Measurements from ENCODE around the gene FBXL3.

The FBXL3 gene

GRCh38 chr13:76974618-76974975, 52.4 kb downstream of the FBXL3 start:
- DNase-seq, result no peak
- no peaks in the 10 kb centered on the region for H3K9me3 ChIP-seq
- peaks cover 4% of the 10 kb centered on the region; the same call in 1 of the 2 replicates for H3K4me1 ChIP-seq
- no peaks in the 10 kb centered on the region for H3K27me3 ChIP-seq
- TF ChIP-seq, protein P1, sequence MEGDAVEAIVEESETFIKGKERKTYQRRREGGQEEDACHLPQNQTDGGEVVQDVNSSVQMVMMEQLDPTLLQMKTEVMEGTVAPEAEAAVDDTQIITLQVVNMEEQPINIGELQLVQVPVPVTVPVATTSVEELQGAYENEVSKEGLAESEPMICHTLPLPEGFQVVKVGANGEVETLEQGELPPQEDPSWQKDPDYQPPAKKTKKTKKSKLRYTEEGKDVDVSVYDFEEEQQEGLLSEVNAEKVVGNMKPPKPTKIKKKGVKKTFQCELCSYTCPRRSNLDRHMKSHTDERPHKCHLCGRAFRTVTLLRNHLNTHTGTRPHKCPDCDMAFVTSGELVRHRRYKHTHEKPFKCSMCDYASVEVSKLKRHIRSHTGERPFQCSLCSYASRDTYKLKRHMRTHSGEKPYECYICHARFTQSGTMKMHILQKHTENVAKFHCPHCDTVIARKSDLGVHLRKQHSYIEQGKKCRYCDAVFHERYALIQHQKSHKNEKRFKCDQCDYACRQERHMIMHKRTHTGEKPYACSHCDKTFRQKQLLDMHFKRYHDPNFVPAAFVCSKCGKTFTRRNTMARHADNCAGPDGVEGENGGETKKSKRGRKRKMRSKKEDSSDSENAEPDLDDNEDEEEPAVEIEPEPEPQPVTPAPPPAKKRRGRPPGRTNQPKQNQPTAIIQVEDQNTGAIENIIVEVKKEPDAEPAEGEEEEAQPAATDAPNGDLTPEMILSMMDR (IDR thresholded peaks at IDR 0.05; ENCODE audit: low read depth, low read length), result no peak
- H3K36me3 ChIP-seq, result no peaks in the 10 kb centered on the region
- no peak overlapping the region for H3K4me3 ChIP-seq (ENCODE audit: low read depth, low read length)

- peaks cover 4% of the 10 kb centered on the region; the same call in 1 of the 2 replicates for H3K4me1 ChIP-seq
- no peak for DNase-seq
- no peaks in the 10 kb centered on the region for H3K27me3 ChIP-seq
- no peaks in the 10 kb centered on the region for H3K9me3 ChIP-seq
- TF ChIP-seq, protein P1 (IDR thresholded peaks at IDR 0.05; ENCODE audit: low read depth, low read length), result no peak
- no peaks in the 10 kb centered on the region for H3K36me3 ChIP-seq
- no peak overlapping the region for H3K4me3 ChIP-seq (ENCODE audit: low read depth, low read length)
Measured at GRCh38 chr13:76973920-76974617, 52.9 kb downstream of the FBXL3 start.

- DNase-seq, result no peak
- peaks cover 4% of the 10 kb centered on the region; the same call in 1 of the 2 replicates for H3K4me1 ChIP-seq
- TF ChIP-seq, protein P1 (IDR thresholded peaks at IDR 0.05; ENCODE audit: low read depth, low read length), result no peak
- no peaks in the 10 kb centered on the region for H3K36me3 ChIP-seq
- H3K27me3 ChIP-seq, result no peaks in the 10 kb centered on the region
- H3K4me3 ChIP-seq (ENCODE audit: low read depth, low read length), result no peak overlapping the region
- no peaks in the 10 kb centered on the region for H3K9me3 ChIP-seq
Measured at GRCh38 chr13:76971851-76972829, 54.8 kb downstream of the FBXL3 start.

GRCh38 chr13:76971215-76971614, 55.7 kb downstream of the FBXL3 start:
- TF ChIP-seq, protein P1 (IDR thresholded peaks at IDR 0.05; ENCODE audit: low read depth, low read length), result no peak
- Histone ChIP-seq H3K36me3 (no peaks in the 10 kb centered on the region), H3K9me3 (no peaks in the 10 kb centered on the region), H3K4me3 (ENCODE audit: low read depth, low read length) (no peak overlapping the region), H3K4me1 (peaks cover 4% of the 10 kb centered on the region; the same call in 1 of the 2 replicates), H3K27me3 (no peaks in the 10 kb centered on the region)
- DNase-seq, result no peak

- TF ChIP-seq, protein P1 (IDR thresholded peaks at IDR 0.05; ENCODE audit: low read depth, low read length), result no peak
- Histone ChIP-seq H3K4me1 (peaks cover 1% of the 10 kb centered on the region; the same call in 1 of the 2 replicates), H3K27me3 (no peaks in the 10 kb centered on the region), H3K4me3 (ENCODE audit: low read depth, low read length) (no peak overlapping the region), H3K36me3 (no peaks in the 10 kb centered on the region), H3K9me3 (no peaks in the 10 kb centered on the region)
- DNase-seq, result no peak
Measured at GRCh38 chr13:76969488-76970365, 57.2 kb downstream of the FBXL3 start.
